ENCODE results near the gene HHIP.

DNA sequence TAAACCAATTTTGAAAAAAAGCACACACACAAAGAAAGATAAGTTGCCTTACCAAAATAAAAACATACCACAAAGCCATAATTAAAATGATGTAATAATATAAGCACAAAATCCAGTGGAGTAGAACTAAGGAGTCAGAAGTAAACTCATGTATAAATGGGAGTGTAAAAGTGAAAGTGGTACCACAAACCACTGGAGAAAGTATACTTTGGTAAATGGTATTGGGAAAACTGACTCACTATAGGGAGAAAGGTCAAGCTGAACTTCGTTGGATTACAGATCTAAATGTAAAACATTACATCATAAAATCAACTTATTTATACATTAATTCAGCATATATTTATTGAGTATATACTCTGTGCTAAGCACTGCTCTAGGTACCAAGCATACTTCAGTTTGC is 46.3 kb upstream of the HHIP start:
- TF ChIP-seq, protein P1, sequence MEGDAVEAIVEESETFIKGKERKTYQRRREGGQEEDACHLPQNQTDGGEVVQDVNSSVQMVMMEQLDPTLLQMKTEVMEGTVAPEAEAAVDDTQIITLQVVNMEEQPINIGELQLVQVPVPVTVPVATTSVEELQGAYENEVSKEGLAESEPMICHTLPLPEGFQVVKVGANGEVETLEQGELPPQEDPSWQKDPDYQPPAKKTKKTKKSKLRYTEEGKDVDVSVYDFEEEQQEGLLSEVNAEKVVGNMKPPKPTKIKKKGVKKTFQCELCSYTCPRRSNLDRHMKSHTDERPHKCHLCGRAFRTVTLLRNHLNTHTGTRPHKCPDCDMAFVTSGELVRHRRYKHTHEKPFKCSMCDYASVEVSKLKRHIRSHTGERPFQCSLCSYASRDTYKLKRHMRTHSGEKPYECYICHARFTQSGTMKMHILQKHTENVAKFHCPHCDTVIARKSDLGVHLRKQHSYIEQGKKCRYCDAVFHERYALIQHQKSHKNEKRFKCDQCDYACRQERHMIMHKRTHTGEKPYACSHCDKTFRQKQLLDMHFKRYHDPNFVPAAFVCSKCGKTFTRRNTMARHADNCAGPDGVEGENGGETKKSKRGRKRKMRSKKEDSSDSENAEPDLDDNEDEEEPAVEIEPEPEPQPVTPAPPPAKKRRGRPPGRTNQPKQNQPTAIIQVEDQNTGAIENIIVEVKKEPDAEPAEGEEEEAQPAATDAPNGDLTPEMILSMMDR (IDR thresholded peaks at IDR 0.05): no peak
- TF ChIP-seq EZH2 (IDR thresholded peaks at IDR 0.05; ENCODE audit: borderline replicate concordance, insufficient read depth, low read depth, low read length, poor library complexity, severe bottlenecking): no peak

Measured in B cell (primary cell).